ENCODE data around the gene KCNG3. TPM values are rescaled to one million over a fixed set of nuclear protein-coding genes. Genes with fewer than 3 reads are reported as not detected.

Gene KCNG3
- total and polyA plus RNA-seq, 2 of the 13 experiments (the other 11 are each of a cell fraction or from before 2014, with no cell fraction given), result 2.8 to 4.8 TPM

GRCh38 chr2:42522035-42522434 lies 28.3 kb upstream of the KCNG3 start:
- Histone ChIP-seq H3K4me3 (replicated peaks in 1 of 3; ENCODE audit: insufficient read depth in 1 of 3, low read depth in 2 of 3, low read length in 3 of 3) (no peak overlapping the region), H3K9ac (ENCODE audit: insufficient read depth, low read depth, low read length) (no peak overlapping the region), H4K20me1 (ENCODE audit: insufficient read depth, low read length) (no peaks in the 10 kb centered on the region), H2AFZ (ENCODE audit: low read length) (no peak overlapping the region), H3K4me2 (ENCODE audit: low read depth, low read length) (no peak overlapping the region), H3K27me3 (ENCODE audit: control insufficient read depth in 1 of 2, insufficient read depth in 2 of 2, low read length in 2 of 2) (no peaks in the 10 kb centered on the region), H3K4me1 (ENCODE audit: insufficient read depth, low read length) (peaks cover 13% of the 10 kb centered on the region), H3K27ac (ENCODE audit: extremely low read length, insufficient read depth, low read length) (no peak overlapping the region), H3K9me3 (ENCODE audit: low read length) (no peaks in the 10 kb centered on the region), H3K79me2 (ENCODE audit: insufficient read depth, low read length) (no peaks in the 10 kb centered on the region), H3K36me3 (replicated peaks in 1 of 2; ENCODE audit: control insufficient read depth in 1 of 2, insufficient read depth in 2 of 2, low read length in 2 of 2) (no peaks in the 10 kb centered on the region; a peak in 1 of 5 replicates)
- intact Hi-C loops (cut with micrococcal nuclease; ENCODE audit: unreplicated experiment), result no loop called here
- ChIA-PET POLR2A (no interaction called here), CTCF (ENCODE audit: low intra/inter-chr PET ratio, low total read pairs) (no interaction called here)
- DNase-seq (ENCODE audit: low spot score) (no peak), FAIRE-seq (no peak), ATAC-seq (no peak)
- WGBS (ENCODE audit: low lambda C conversion rate), result 87% methylated on average over 2 of the region's 2 CpGs
- TF ChIP-seq, protein P1, sequence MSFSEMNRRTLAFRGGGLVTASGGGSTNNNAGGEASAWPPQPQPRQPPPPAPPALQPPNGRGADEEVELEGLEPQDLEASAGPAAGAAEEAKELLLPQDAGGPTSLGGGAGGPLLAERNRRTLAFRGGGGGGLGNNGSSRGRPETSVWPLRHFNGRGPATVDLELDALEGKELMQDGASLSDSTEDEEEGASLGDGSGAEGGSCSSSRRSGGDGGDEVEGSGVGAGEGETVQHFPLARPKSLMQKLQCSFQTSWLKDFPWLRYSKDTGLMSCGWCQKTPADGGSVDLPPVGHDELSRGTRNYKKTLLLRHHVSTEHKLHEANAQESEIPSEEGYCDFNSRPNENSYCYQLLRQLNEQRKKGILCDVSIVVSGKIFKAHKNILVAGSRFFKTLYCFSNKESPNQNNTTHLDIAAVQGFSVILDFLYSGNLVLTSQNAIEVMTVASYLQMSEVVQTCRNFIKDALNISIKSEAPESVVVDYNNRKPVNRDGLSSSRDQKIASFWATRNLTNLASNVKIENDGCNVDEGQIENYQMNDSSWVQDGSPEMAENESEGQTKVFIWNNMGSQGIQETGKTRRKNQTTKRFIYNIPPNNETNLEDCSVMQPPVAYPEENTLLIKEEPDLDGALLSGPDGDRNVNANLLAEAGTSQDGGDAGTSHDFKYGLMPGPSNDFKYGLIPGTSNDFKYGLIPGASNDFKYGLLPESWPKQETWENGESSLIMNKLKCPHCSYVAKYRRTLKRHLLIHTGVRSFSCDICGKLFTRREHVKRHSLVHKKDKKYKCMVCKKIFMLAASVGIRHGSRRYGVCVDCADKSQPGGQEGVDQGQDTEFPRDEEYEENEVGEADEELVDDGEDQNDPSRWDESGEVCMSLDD (CRISPR knock-in tag; IDR thresholded peaks at IDR 0.05; ENCODE audit: borderline replicate concordance), result no peak
- TF ChIP-seq, protein P2, sequence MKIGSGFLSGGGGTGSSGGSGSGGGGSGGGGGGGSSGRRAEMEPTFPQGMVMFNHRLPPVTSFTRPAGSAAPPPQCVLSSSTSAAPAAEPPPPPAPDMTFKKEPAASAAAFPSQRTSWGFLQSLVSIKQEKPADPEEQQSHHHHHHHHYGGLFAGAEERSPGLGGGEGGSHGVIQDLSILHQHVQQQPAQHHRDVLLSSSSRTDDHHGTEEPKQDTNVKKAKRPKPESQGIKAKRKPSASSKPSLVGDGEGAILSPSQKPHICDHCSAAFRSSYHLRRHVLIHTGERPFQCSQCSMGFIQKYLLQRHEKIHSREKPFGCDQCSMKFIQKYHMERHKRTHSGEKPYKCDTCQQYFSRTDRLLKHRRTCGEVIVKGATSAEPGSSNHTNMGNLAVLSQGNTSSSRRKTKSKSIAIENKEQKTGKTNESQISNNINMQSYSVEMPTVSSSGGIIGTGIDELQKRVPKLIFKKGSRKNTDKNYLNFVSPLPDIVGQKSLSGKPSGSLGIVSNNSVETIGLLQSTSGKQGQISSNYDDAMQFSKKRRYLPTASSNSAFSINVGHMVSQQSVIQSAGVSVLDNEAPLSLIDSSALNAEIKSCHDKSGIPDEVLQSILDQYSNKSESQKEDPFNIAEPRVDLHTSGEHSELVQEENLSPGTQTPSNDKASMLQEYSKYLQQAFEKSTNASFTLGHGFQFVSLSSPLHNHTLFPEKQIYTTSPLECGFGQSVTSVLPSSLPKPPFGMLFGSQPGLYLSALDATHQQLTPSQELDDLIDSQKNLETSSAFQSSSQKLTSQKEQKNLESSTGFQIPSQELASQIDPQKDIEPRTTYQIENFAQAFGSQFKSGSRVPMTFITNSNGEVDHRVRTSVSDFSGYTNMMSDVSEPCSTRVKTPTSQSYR (CRISPR knock-in tag; IDR thresholded peaks at IDR 0.05; ENCODE audit: borderline replicate concordance), result no peak
- TF ChIP-seq ZFP37 (CRISPR knock-in tag; IDR thresholded peaks at IDR 0.05; ENCODE audit: borderline replicate concordance), result no peak
- TF ChIP-seq, protein P3, sequence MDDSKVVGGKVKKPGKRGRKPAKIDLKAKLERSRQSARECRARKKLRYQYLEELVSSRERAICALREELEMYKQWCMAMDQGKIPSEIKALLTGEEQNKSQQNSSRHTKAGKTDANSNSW (CRISPR knock-in tag; IDR thresholded peaks at IDR 0.05; ENCODE audit: borderline replicate concordance), result no peak
- no TSS peak for BruUV-seq (replicated peaks)
- in situ Hi-C loops (cut with HindIII; ENCODE audit: extremely low pct_ligation_motif_present, low pct_unique_long_range_greater_than_20kb), result no loop called here
